OCI-LY3 (cell line): Measurements from ENCODE around the gene CREB3L1.

Experiments used
- EZH2phosphoT487 ChIP-seq: fragments of 200-600 bp; shearing (Covaris generic); IDR thresholded peaks from 2 replicates; pipeline ENCODE4 v1.6.1; 2018; ENCODE audit warnings: antibody characterized with exemption, mixed run types, low read depth
- TF ChIP-seq, protein P1 (sequence below): fragments of 200-600, 300-600 bp; sonication (generic); IDR thresholded peaks from 2 replicates; pipeline ENCODE4 v1.5.1; 2014; ENCODE audit warnings: antibody characterized with exemption, low read length, low read depth

DNA sequence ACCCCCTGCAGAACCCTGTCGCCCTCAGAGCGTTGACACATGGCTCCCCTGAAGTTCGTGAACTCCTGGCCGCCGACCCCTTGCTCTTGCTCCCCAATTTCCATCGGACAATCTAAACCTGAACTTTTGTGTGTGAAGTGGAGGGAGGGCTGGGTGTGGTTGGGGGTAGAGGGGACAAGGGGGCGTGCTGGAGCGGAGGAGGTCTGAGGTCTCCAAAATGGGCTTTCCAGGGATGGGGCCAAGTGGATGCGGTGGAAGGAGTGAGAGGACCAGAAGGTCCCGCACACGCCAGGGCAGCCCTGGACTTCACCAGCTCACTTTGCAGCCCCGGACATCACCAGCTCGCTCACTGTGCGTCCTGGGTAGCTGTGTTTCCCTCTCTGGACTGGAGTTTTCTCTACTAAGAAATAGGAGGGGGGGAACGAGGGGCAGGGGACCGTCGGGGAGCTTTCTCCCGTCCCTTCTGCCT, 18.6 kb downstream of the CREB3L1 start:
- TF ChIP-seq, protein P1, sequence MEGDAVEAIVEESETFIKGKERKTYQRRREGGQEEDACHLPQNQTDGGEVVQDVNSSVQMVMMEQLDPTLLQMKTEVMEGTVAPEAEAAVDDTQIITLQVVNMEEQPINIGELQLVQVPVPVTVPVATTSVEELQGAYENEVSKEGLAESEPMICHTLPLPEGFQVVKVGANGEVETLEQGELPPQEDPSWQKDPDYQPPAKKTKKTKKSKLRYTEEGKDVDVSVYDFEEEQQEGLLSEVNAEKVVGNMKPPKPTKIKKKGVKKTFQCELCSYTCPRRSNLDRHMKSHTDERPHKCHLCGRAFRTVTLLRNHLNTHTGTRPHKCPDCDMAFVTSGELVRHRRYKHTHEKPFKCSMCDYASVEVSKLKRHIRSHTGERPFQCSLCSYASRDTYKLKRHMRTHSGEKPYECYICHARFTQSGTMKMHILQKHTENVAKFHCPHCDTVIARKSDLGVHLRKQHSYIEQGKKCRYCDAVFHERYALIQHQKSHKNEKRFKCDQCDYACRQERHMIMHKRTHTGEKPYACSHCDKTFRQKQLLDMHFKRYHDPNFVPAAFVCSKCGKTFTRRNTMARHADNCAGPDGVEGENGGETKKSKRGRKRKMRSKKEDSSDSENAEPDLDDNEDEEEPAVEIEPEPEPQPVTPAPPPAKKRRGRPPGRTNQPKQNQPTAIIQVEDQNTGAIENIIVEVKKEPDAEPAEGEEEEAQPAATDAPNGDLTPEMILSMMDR, result no peak
- no peak for TF ChIP-seq EZH2phosphoT487
